Stomach (tissue), 4 donors: ENCODE data around the gene SEMA5A.

ENCODE experiments used
- EP300 ChIP-seq: sonication (generic); formaldehyde crosslinking; IDR thresholded peaks from one replicate; pipeline ENCODE4 v1.6.1; 2017; ENCODE audit warnings: antibody characterized with exemption
- POLR2A ChIP-seq, 4 donors: fragments of 450-650 bp; IDR thresholded peaks; one replicate each; pipeline ENCODE4 v1.6.1; 2016; ENCODE audit warnings: antibody characterized with exemption in 4 of 4, control low read depth in 2 of 4, mild to moderate bottlenecking in 1 of 4, moderate library complexity in 1 of 4
- POLR2AphosphoS5 ChIP-seq, 3 donors: sonication (generic); formaldehyde crosslinking; IDR thresholded peaks; one replicate each; pipeline ENCODE4 v1.6.1; 2016; ENCODE audit warnings: antibody characterized with exemption in 3 of 3
- TF ChIP-seq, protein P1 (sequence below), 7 experiments: fragments of 450-650 bp in 4 of 7; fragments of 200-600 bp in 3 of 7; sonication (generic) in 3 of 7; IDR thresholded peaks; one replicate each; pipeline ENCODE4 v1.5.1; 2016 to 2019; ENCODE audit warnings: antibody characterized with exemption in 7 of 7, control low read depth in 2 of 7, mild to moderate bottlenecking in 1 of 7

- TF ChIP-seq, protein P1, sequence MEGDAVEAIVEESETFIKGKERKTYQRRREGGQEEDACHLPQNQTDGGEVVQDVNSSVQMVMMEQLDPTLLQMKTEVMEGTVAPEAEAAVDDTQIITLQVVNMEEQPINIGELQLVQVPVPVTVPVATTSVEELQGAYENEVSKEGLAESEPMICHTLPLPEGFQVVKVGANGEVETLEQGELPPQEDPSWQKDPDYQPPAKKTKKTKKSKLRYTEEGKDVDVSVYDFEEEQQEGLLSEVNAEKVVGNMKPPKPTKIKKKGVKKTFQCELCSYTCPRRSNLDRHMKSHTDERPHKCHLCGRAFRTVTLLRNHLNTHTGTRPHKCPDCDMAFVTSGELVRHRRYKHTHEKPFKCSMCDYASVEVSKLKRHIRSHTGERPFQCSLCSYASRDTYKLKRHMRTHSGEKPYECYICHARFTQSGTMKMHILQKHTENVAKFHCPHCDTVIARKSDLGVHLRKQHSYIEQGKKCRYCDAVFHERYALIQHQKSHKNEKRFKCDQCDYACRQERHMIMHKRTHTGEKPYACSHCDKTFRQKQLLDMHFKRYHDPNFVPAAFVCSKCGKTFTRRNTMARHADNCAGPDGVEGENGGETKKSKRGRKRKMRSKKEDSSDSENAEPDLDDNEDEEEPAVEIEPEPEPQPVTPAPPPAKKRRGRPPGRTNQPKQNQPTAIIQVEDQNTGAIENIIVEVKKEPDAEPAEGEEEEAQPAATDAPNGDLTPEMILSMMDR (IDR thresholded peaks at IDR 0.05): no peak
- TF ChIP-seq POLR2A (IDR thresholded peaks at IDR 0.05) (no peak), POLR2AphosphoS5 (IDR thresholded peaks at IDR 0.05) (no peak), EP300 (no peak)
Observed at GRCh38 chr5:9421884-9422283, 124.0 kb downstream of the SEMA5A start.
